Left renal cortex interstitium (tissue), 4 donors: Measurements from ENCODE around the gene CFAP53. TPM values are rescaled to one million over a fixed set of nuclear protein-coding genes. Genes with fewer than 3 reads are reported as not detected.
"Not testable (repeated sequence)": the region's sequence is repeated elsewhere in the genome, so short reads cannot be mapped to it uniquely, and the experiment has no call there.

Experiments used
- DNase-seq, 4 donors: peaks; one replicate each; pipeline ENCODE4 v3.0.0-alpha.2; 2013; ENCODE audit warnings: low read depth in 4 of 4, low spot score in 2 of 4, missing footprints in 1 of 4
- polyA plus RNA-seq, 4 donors: library from polyadenylated mRNA; unstranded; fragments of 120-200 nt; gene quantifications; one replicate each; pipeline ENCODE4 v1.2.1, GENCODE V29; 2013; ENCODE audit not compliant: insufficient read length in 4 of 4

CFAP53 gene, protein sequence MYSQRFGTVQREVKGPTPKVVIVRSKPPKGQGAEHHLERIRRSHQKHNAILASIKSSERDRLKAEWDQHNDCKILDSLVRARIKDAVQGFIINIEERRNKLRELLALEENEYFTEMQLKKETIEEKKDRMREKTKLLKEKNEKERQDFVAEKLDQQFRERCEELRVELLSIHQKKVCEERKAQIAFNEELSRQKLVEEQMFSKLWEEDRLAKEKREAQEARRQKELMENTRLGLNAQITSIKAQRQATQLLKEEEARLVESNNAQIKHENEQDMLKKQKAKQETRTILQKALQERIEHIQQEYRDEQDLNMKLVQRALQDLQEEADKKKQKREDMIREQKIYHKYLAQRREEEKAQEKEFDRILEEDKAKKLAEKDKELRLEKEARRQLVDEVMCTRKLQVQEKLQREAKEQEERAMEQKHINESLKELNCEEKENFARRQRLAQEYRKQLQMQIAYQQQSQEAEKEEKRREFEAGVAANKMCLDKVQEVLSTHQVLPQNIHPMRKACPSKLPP
- 1 to 10 TPM; 3.3 to 4.6 (median 4.1) TPM for polyA plus RNA-seq

GRCh38 chr18:50266248-50266704 is at the start of gene CFAP53:
CFAP53 (minus strand) TSS chr18:50266495; CDS start chr18:50266404, 91 bp downstream.
- DNase-seq: peak; percentile 60 to 84 (median 78)

- DNase-seq: no peak
Measured at GRCh38 chr18:50315100-50315871, 49.0 kb upstream of the CFAP53 start.

- DNase-seq: no peak
Measured at GRCh38 chr18:50313873-50314460, 47.7 kb upstream of the CFAP53 start.

DNA sequence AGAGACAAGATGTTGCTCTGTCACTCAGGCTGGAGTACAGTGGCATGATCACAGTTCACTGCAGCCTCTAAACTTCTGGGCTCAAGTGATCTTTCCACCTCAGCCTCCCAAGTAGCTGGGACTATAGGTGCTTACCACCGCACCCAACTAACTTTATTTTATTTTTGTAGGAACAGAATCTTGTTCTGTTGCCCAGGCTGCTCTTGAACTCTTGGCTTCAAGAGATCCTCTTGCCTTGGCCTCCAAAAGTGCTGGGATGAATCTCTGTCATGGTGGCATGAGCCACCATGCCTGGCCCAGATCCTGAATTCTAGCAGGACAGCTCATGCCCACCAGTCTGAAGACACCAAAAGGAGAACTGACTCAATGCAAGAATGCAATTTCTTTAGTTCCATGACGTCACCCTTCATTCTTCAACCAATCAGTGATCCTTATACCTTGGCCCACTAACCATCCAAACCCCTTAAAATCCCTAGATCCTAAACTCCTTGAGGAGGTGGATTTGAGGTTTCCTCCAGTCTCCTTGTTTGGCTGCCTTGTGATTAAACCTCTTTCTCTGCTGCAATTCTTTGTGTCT is 46.8 kb upstream of the CFAP53 start:
- DNase-seq: no peak

DNA sequence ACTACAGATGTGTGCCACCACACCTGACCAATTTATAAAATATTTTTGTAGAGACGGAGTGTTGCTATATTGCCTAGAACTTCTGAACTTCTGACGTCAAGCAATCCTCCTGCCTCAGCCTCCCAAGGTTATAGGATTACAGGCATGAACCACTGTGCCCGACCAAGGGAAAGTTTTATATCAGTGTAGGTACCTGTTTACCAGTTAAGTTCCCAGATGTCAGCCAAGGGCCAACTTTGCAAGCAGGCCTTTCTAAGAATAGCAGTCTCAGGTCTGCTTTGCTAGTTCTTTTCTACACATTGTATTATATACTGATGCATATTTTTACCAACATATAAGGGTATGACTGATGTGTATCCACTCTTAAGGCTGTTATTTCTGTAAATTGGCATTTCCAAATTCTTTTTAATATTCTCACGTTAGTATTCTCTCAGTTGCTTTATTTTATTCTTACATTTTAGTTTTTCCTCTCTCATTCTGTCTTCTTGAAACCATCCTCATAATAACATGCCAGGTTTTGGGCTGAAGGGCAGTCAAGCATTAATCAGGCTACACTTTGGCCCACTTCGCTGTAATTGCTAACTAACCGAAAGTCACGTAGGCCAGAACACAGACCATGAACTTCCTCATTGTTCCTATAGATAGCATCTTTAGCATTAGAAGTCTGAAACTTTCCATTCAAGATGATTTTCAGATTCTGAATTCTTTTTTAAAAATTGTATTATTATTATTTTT is 46.2 kb upstream of the CFAP53 start:
- peak in 1 of 4 donors; percentile 31 for DNase-seq

- no peak for DNase-seq
Measured at GRCh38 chr18:50311650-50312049, 45.4 kb upstream of the CFAP53 start.

DNA sequence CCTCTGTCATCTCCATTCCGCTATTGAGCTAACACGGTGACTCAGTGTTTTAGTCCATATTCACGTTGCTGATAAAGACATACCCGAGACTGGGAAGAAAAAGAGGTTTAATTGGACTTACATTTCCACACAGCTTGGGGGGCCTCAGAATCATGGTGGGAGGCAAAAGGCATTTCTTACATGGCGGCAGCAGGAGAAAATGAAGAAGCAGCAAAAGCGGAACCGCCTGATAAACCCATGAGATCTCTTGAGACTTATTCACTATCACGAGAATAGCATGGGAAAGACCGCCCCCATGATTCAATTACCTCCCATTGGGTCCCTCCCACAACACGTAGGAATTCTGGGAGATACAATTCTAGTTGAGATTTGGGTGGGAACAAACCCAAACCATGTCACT is 43.8 kb upstream of the CFAP53 start:
- no peak for DNase-seq

GRCh38 chr18:50308851-50309250 is 42.6 kb upstream of the CFAP53 start:
- DNase-seq: not testable (repeated sequence)

- peak in 3 of 4 donors; percentile 57 to 88 (median 71) for DNase-seq
Measured at GRCh38 chr18:50307738-50308470, 41.6 kb upstream of the CFAP53 start.

- no peak for DNase-seq
Measured at GRCh38 chr18:50307400-50307737, 41.1 kb upstream of the CFAP53 start.

- no peak for DNase-seq
Measured at GRCh38 chr18:50306944-50307343, 40.6 kb upstream of the CFAP53 start.

DNA sequence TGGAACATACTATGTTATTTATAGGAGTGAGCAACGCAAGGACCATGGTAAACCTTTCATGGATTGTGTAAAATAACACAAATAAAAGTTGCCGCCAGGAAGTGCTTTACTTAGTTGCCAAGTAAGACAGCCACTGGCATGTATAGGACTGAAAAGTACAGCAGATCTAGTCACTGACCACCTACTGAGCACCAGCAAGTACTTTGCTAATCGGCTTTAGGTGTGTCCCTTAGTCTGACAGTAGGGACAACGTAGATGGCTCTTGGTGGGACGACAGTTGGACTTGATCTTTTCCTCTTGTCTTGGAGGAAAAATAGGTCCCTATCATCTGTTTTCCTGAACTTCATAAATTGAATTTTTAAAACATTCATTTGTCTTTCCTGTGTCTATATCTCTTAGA is 34.8 kb upstream of the CFAP53 start:
- no peak for DNase-seq

GRCh38 chr18:50299626-50300388 is 33.5 kb upstream of the CFAP53 start:
- no peak for DNase-seq

GRCh38 chr18:50298443-50299284 is 32.4 kb upstream of the CFAP53 start:
- DNase-seq: no peak

- DNase-seq: peak in 2 of 4 donors; percentile 66 to 69
Measured at GRCh38 chr18:50297621-50298442, 31.5 kb upstream of the CFAP53 start.

GRCh38 chr18:50293039-50293438 is 26.7 kb upstream of the CFAP53 start:
- DNase-seq: no peak

DNA sequence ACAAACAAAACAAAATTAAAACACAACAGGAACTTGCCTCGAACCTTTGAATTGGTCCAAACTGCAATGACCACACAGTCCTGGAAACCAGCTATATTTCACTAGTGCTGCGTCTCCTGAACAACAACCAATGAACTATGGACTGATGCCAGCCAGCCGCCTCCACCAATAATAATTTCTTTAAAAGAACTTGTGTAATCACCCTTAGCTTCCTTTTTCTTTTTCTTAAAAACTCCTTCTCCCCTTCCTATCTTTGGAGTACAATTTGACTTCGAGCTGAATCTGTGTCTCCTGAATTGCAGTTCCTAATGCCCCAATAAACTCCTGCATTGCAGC is 22.8 kb upstream of the CFAP53 start:
- no peak for DNase-seq
